ENCODE data around the gene DPYD. TPM values are rescaled to one million over a fixed set of nuclear protein-coding genes. Genes with fewer than 3 reads are reported as not detected.

DPYD gene
- total RNA-seq, 2 experiments from 2014 or later = 34.4 to 35.9 TPM

- ATAC-seq (ENCODE audit: poor library complexity) = no peak
- Mint-ChIP-seq H3K9me3 (no peaks in the 10 kb centered on the region), H3K27ac (no peak overlapping the region), H3K36me3 (ENCODE audit: low read depth) (peaks cover 33% of the 10 kb centered on the region), H3K4me3 (no peak overlapping the region), H3K27me3 (no peaks in the 10 kb centered on the region), H3K4me1 (ENCODE audit: low read depth) (peaks cover 9% of the 10 kb centered on the region)
- no peaks in the 10 kb centered on the region for H3K9me3 ChIP-seq (ENCODE audit: control insufficient read depth in 1 of 2, insufficient read depth in 1 of 2, low read length in 2 of 2)
- no peak overlapping the region for H3K27ac ChIP-seq (ENCODE audit: low read depth in 1 of 2, low read length in 2 of 2)
- no peak for DNase-seq
- no peak overlapping the region for H3K4me3 ChIP-seq (ENCODE audit: low read length)
- TF ChIP-seq CTCF (IDR thresholded peaks at IDR 0.05) = no peak
- CTCF ChIA-PET = interaction anchor here (0.7 kb wide), 1 partner anchor 23 kb away, joined by 3 read pairs; no protein-coding TSS in a partner anchor
- POLR2A ChIA-PET = no interaction called here
- H3K4me1 ChIP-seq (ENCODE audit: insufficient read depth, low read length) = no peaks in the 10 kb centered on the region
- no peaks in the 10 kb centered on the region for H3K27me3 ChIP-seq (ENCODE audit: control insufficient read depth in 1 of 2, insufficient read depth in 2 of 2, low read length in 2 of 2)
- intact Hi-C loops (cut with DNase I, micrococcal nuclease) = no loop called here
- H3K36me3 ChIP-seq (ENCODE audit: insufficient read depth, low read length) = no peaks in the 10 kb centered on the region
Measured at GRCh38 chr1:97814804-97815203, 106.0 kb downstream of the DPYD start.

- no peak overlapping the region for H3K4me3 ChIP-seq (ENCODE audit: low read length)
- ChIA-PET POLR2A (no interaction called here), CTCF (no interaction called here)
- intact Hi-C loops (cut with DNase I, micrococcal nuclease) = no loop called here
- no peak overlapping the region for H3K4me3 Mint-ChIP-seq
- no peaks in the 10 kb centered on the region for H3K36me3 ChIP-seq (ENCODE audit: insufficient read depth, low read length)
- H3K4me1 Mint-ChIP-seq (ENCODE audit: low read depth) = peaks cover 9% of the 10 kb centered on the region
- DNase-seq = no peak
- no peaks in the 10 kb centered on the region for H3K27me3 ChIP-seq (ENCODE audit: control insufficient read depth in 1 of 2, insufficient read depth in 2 of 2, low read length in 2 of 2)
- ATAC-seq (ENCODE audit: poor library complexity) = no peak
- peaks cover 38% of the 10 kb centered on the region for H3K36me3 Mint-ChIP-seq (ENCODE audit: low read depth)
- no peaks in the 10 kb centered on the region for H3K4me1 ChIP-seq (ENCODE audit: insufficient read depth, low read length)
- TF ChIP-seq CTCF (IDR thresholded peaks at IDR 0.05) = no peak
- no peak overlapping the region for H3K27ac ChIP-seq (ENCODE audit: low read depth in 1 of 2, low read length in 2 of 2)
- no peaks in the 10 kb centered on the region for H3K27me3 Mint-ChIP-seq
- no peak overlapping the region for H3K27ac Mint-ChIP-seq
- H3K9me3 ChIP-seq (ENCODE audit: control insufficient read depth in 1 of 2, insufficient read depth in 1 of 2, low read length in 2 of 2) = no peaks in the 10 kb centered on the region
- no peaks in the 10 kb centered on the region for H3K9me3 Mint-ChIP-seq
Measured at GRCh38 chr1:97814121-97814520, 106.7 kb downstream of the DPYD start.

- ATAC-seq (ENCODE audit: poor library complexity) = no peak
- H3K4me3 Mint-ChIP-seq = no peak overlapping the region
- no peaks in the 10 kb centered on the region for H3K27me3 ChIP-seq (ENCODE audit: control insufficient read depth in 1 of 2, insufficient read depth in 2 of 2, low read length in 2 of 2)
- H3K27me3 Mint-ChIP-seq = no peaks in the 10 kb centered on the region
- intact Hi-C loops (cut with DNase I, micrococcal nuclease) = no loop called here
- no peak overlapping the region for H3K27ac ChIP-seq (ENCODE audit: low read depth in 1 of 2, low read length in 2 of 2)
- H3K9me3 ChIP-seq (ENCODE audit: control insufficient read depth in 1 of 2, insufficient read depth in 1 of 2, low read length in 2 of 2) = no peaks in the 10 kb centered on the region
- CTCF ChIA-PET = no interaction called here
- no peaks in the 10 kb centered on the region for H3K36me3 ChIP-seq (ENCODE audit: insufficient read depth, low read length)
- H3K4me1 ChIP-seq (ENCODE audit: insufficient read depth, low read length) = no peaks in the 10 kb centered on the region
- no peaks in the 10 kb centered on the region for H3K9me3 Mint-ChIP-seq
- POLR2A ChIA-PET = no interaction called here
- H3K36me3 Mint-ChIP-seq (ENCODE audit: low read depth) = peaks cover 34% of the 10 kb centered on the region
- TF ChIP-seq CTCF (IDR thresholded peaks at IDR 0.05) = no peak
- DNase-seq = no peak
- peaks cover 9% of the 10 kb centered on the region for H3K4me1 Mint-ChIP-seq (ENCODE audit: low read depth)
- no peak overlapping the region for H3K27ac Mint-ChIP-seq
- no peak overlapping the region for H3K4me3 ChIP-seq (ENCODE audit: low read length)
Measured at GRCh38 chr1:97812076-97812475, 108.8 kb downstream of the DPYD start.

All from CD4-positive, alpha-beta T cell (primary cell).